Measurements from ENCODE around the gene PLA2G6.
"Not testable (repeated sequence)": the region's sequence is repeated elsewhere in the genome, so short reads cannot be mapped to it uniquely, and the experiment has no call there.

PLA2G6 gene

DNA sequence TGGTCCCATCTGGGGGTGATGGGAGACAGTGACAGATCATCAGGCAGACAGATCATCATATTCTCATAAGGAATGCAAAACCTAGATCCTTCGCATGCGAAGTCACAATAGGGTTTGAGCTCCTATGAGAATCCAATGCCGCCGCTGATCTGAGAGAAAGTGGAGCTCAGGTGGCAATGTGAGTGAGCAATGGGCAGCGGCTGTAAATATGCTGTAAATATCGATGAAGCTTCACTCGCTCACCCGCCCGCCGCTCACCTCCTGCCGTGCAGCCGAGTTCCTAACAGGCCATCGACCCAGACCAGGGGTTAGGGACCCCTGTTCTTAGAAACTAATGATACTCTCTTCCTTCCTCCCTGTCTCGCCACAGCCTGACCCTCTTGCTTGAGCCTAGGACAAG, 9.4 kb upstream of the PLA2G6 start:
- DNase-seq: no peak

- no peak for DNase-seq
Measured at GRCh38 chr22:38190581-38190980, 9.0 kb upstream of the PLA2G6 start.

- DNase-seq: no peak
Measured at GRCh38 chr22:38189104-38189503, 7.5 kb upstream of the PLA2G6 start.

DNA sequence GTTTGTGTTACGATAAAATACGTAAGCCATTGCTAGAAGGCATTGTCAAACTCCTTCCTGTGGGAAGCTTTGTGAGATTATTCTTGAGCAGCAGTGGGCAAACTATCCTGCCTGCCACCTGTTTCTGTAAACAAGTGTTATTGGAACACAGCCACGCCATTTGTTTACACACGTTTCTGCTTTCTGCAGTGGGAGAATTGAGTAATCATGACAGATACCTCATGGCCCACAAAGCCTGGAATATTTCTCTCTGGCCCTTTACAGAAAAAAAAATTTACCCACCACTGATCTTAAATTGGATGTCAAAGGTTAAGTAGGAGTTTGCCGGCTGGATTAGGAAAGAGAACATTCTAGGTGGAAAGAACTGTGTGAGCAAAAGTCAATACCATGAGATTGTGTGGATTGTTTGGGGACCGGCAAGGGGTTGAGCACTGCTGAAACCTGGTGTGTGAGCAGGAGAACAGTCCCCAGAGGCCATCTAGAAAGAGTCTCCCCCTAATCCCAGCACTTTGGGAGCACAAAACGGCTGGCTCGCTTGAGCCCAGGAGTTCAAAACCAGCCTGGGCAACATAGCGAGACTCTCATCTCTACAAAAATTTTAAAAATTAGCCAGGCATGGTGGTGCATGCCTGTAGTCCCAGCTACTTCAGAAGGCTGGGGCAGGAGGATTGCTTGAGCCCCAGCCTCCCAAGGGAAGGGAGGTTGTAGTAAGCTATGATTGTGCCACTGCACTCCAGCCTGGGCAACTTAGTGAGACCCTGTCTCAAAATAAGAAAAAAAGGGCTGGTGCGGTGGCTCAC, 6.0 kb upstream of the PLA2G6 start:
- no peak for DNase-seq

GRCh38 chr22:38186429-38186828, 4.8 kb upstream of the PLA2G6 start:
- DNase-seq: no peak

GRCh38 chr22:38184788-38185187, 3.2 kb upstream of the PLA2G6 start:
- DNase-seq: no peak

- DNase-seq: peak; percentile 55
Measured at GRCh38 chr22:38180841-38181452, 683 bp downstream of the PLA2G6 start.

- not testable (repeated sequence) for DNase-seq
Measured at GRCh38 chr22:38178605-38178937, 3.1 kb downstream of the PLA2G6 start.

DNA sequence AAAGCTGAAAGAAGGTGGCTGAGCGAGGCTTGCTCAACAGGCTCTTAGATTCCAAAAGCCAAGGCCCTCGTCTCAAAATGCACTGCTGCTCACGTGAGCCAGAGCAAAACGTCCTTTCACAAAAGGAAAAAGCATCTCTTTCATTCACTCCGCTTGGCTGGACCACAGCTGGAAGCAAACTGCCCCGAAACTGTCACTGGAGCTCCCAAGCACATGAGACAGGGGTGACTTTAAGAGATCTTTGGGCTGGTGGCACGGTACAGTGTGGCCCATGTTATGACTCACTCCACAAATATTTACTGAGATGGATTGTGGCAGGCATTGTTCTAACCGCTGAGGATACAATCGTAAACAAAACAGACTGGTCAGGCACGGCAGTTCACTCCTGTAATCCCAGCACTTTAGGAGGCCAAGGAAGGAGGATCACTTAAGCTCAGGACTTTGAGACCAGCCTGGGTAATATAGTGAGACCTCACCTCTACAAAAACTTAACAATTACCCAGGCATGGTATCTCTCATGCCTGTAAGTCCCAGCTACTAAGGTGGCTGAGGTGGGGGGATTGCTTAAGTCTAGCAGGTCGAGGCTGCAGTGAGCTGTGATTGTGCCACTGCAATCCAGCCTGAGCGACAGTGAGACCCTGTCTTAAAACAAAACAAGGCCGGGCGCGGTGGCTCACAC, 3.6 kb downstream of the PLA2G6 start:
- peak; percentile 18 for DNase-seq

GRCh38 chr22:38177571-38177925, 4.1 kb downstream of the PLA2G6 start:
- not testable (repeated sequence) for DNase-seq

DNA sequence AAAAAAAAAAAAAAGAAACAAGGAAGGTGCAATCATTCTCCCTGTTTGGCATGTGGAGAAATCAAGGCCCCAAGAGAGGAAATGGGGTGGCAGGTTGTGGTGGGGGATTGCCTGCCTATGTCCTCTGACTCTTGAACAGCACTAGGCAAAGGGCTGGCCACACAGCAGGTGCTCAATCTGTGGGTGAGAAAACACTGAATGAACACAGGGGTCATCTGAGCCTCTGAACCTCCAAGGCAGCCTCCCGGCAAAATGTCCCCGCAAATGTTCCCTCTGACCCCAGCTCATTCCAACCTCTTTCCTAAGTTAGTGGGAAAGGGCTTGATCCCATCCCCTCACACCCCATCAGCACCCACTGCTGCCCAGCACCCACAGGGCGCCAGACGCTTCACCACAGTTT, 4.6 kb downstream of the PLA2G6 start:
- DNase-seq: no peak

- DNase-seq: no peak
Measured at GRCh38 chr22:38176170-38176741, 5.4 kb downstream of the PLA2G6 start.

- no peak for DNase-seq
Measured at GRCh38 chr22:38175206-38176118, 6.2 kb downstream of the PLA2G6 start.

GRCh38 chr22:38174626-38175025, 7.0 kb downstream of the PLA2G6 start:
- no peak for DNase-seq

GRCh38 chr22:38173641-38173906, 8.1 kb downstream of the PLA2G6 start:
- no peak for DNase-seq

DNA sequence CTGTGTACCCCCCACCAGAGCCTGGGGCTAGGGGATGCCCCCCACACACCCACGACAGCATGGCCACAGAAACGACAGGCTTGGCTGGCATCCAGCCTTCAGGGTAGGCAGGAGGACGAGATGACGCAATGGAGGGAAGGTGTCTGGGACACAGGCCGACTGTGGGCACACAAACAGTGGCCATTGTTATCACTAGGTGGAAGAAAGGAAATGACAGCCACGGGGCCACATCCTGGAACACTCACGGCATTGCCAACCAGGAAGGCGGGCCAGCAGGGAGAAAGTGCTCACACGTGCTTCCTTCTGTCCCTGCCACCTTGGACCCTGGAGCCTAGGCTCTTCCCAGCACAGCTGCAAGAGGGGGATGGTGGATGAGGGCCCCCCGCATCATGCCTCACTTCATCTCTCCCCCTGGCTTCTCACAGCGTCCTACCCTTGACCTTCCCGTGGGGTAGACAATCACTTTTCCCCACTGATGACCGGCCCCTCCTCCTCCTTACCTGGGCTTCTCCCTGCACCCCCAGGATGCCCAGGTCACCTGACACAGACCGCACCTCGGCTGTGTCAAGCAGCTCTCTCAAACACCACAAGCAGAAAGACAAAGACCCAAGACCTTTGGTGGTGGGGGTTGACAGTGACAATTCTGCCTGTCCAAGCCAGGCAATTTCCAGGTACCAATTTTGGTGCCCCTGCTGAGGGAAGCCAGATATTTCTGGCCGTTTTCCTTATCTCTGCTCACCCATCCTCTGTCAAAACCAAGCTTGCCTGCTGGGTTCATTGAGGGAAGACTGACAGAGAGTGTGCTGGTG, 8.6 kb downstream of the PLA2G6 start:
- peak; percentile 17 for DNase-seq

DNA sequence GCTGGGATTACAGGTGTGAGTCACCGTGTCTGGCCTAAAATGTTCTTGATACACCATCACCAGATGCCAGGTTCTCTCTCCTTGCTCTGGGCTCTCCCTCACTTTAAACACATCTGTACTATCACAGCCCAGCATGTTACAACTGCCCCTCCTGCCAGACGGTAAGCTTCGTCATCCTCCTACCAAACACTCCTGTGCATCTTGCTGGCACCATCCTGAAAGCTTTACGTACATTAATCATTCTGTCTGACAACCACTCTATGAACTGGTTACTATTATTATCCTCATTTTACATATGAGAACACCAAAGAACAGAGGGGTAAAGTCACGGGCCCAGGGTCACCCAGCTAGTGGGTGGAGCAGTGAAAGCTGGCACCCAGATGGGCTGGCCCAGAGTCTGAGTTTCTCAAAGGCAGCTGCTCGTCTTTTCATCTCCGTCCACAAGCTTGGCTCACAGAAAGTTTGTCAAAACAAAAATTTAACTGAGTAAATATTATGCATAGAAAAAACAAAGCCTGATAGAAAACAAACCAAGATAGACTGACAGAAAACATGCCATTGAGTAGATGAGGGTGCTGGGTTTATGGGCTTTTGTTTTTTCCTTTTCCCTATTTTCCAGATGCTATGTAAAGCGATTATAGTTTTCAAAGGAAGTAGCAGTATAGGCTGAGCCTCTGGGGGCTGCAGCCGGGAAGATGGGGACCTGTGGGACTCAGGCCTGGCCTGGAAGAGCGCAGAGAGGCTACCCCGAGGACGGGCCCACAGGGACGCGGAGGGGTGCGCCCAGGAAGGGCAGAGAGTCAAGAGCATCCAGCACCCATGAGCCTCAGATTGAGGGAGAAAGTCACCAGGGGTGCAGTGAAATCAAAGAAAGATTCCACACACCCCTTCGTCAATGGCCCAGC, 9.5 kb downstream of the PLA2G6 start:
- DNase-seq: no peak

DNA sequence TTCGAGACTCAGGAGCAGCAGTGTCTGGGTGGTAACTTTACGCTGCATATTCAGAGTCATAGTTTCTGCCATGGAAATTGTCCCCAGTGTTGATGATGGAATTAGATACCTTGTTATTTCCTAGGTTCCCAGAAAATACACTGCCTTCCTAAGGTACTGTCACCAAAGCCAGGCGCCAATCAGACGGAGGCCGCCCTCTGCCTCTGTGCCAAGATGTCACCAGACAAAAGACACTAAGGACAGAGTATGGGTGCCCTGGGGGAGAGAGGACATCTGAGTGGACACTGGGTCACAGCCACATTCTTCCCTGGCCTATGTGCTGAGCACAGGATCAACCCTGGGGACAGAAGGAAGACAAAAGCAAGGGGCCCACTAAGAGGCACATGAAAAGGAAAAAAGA, 11.2 kb downstream of the PLA2G6 start:
- no peak for DNase-seq

- no peak for DNase-seq
Measured at GRCh38 chr22:38169116-38169515, 12.5 kb downstream of the PLA2G6 start.

GRCh38 chr22:38167988-38168407, 13.6 kb downstream of the PLA2G6 start:
- DNase-seq: no peak

All from activated CD4-positive, alpha-beta T cell treated with anti-CD3 and anti-CD28 coated beads, Interleukin-2, amount 50 U/mL, for 16 hours (primary cell).